ENCODE results near the gene DEUP1.
"Not testable (repeated sequence)": the region's sequence is repeated elsewhere in the genome, so short reads cannot be mapped to it uniquely, and the experiment has no call there.

The DEUP1 gene

GRCh38 chr11:93330446-93330984, at the start of gene DEUP1:
Gene DEUP1, plus strand, starts transcription at chr11:93330742. Its CDS starts 1,518 bp downstream, at chr11:93332260.
- FAIRE-seq (no peak), DNase-seq (ENCODE audit: low spot score) (no peak)

- FAIRE-seq (no peak), DNase-seq (ENCODE audit: low spot score) (no peak)
Observed at GRCh38 chr11:93285430-93285829, 45.1 kb upstream of the DEUP1 start.

- FAIRE-seq: no peak
- peak; percentile 6 for DNase-seq (ENCODE audit: low spot score)
Observed at GRCh38 chr11:93287434-93287833, 43.1 kb upstream of the DEUP1 start.

DNA sequence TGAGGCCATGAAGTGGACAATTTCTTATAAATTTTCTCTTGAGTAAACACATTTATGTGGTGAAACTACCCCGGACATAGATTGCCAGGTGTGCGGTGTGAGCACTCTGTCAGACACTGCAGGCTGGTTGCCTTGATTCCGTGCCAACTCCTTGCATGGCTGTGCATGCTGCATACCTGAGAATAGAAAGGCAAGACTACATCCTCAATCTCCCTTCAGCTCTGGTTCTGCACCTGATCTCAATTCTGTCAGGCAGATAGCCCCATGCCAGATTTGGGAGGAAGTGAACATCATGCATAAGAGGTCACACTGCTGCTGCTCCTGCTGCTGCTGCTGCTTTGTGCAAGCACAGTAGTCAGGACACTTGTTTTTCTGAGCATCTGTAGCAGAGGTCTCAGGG, 42.5 kb upstream of the DEUP1 start:
- FAIRE-seq: no peak
- no peak for DNase-seq (ENCODE audit: low spot score)

GRCh38 chr11:93288767-93289166, 41.8 kb upstream of the DEUP1 start:
- FAIRE-seq (no peak), DNase-seq (ENCODE audit: low spot score) (no peak)

DNA sequence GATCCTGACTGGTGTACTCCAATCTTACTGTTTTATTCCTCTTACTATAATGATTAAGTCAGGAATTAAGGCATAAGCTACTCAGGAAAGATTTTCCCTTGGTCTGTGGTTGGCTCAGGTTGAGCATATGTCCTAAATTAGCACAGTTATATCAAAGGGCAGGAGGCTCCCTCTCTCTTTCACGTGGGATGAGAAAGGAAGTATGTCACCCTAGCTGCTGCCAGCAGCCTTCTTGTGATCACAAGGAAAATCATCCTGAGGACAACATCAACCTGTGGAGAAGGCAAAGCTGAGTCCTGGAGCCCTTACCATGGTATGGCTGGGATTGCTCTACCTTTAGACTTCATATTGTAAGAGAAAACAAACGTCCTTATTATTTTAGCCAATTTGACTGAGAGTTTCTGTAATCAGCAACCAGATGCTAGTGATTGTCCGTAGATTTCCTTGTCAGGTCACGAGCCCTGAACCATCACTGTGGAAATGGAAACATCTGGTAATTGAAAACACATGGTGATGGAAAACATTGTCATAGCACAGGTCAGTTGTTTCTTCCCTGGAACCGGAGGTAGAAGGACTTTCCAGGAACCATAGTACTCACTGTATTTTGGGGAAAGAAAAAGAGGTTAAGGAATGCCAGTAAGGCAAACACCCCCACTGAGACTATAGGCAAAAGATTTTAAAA, 40.6 kb upstream of the DEUP1 start:
- FAIRE-seq (no peak), DNase-seq (ENCODE audit: low spot score) (no peak)

DNA sequence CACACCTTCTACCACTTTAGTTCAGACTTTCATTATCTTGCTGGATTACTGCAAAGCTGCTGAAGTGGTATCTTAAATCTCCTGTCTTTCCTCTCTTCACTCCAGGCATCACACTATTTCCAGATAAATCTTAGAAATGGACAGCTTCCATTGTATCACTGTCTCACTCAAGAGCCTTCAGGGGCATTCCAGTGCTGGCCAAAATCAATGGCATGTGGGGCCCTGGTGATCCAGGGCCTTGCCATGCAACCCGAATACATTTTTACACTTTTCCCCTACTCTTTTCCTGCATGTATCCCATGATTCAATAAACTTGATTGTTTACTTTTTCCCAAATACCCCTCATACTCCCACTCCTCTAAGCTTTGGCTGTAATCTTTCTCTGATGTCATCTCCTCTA, 39.4 kb upstream of the DEUP1 start:
- FAIRE-seq: no peak
- no peak for DNase-seq (ENCODE audit: low spot score)

DNA sequence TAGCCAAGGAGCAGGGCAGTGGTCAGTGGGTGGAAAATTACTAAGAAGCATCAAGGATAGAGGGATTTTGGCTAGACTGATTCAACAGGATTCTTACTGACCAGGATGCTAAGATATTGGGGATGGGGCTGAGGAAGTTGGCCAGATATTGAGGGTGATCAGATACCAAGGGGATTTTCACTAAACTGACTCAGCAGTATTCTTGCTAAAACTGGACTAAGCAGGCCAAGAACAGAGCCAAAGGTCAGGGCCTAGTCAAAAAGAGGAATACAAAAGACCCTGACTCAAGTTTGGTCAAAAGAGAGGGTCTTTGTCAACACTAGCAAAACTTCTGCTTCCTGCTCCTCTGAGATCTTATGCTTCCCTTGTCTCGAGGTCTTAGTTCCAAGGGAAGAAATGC, 38.6 kb upstream of the DEUP1 start:
- FAIRE-seq: no peak

GRCh38 chr11:93295921-93296575, 34.5 kb upstream of the DEUP1 start:
- DNase-seq (ENCODE audit: low spot score) (no peak), FAIRE-seq (no peak)

More for the DNA sequence above, 38.6 kb upstream of the DEUP1 start:
- DNase-seq (ENCODE audit: low spot score): no peak

GRCh38 chr11:93303689-93304088, 26.9 kb upstream of the DEUP1 start:
- FAIRE-seq: no peak
- DNase-seq (ENCODE audit: low spot score): no peak

GRCh38 chr11:93314399-93314798, 16.1 kb upstream of the DEUP1 start:
- FAIRE-seq: not testable (repeated sequence)

GRCh38 chr11:93319224-93319839, 11.2 kb upstream of the DEUP1 start:
- DNase-seq (ENCODE audit: low spot score) (no peak), FAIRE-seq (no peak)

More at GRCh38 chr11:93314399-93314798, 16.1 kb upstream of the DEUP1 start:
- not testable (repeated sequence) for DNase-seq (ENCODE audit: low spot score)

GRCh38 chr11:93320230-93320629, 10.3 kb upstream of the DEUP1 start:
- FAIRE-seq: no peak
- no peak for DNase-seq (ENCODE audit: low spot score)

DNA sequence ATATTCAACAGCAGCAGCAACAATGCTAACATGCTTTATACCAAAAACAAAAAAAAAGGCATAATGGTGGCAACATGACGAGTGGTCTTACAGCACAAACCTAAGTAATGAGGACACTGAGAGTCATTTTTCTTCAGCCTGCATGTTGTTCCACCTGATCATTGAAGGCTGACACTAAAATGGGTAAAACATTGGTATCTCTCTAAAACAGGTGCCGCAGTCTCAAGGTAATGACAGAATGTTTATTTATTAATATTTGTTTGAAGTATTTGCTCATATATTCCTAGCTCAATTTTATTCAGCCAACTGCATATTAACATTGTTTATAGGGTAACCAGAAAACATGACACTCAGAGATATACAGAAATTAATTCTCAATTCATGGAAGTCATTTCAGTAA, 8.3 kb upstream of the DEUP1 start:
- no peak for FAIRE-seq
- no peak for DNase-seq (ENCODE audit: low spot score)

- DNase-seq (ENCODE audit: low spot score): no peak
Observed at GRCh38 chr11:93323747-93324146, 6.8 kb upstream of the DEUP1 start.

DNA sequence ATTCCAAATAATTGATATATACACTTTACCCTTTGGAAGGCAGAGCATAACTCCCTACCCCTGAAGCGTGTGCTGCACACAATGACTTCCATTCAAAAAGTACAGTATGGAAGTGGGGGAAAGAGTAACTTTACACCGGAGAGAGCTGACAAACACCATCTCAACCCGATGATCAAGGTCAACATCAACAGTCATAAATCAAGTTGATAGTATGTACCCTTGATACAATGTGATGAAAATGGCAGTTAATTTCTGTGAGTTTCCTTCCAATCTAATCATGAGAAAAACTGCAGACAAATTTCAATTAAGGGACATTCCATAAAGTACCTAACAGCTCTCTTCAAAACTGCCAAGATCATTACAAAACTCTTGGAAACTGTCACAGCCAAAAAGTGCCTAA, 6.0 kb upstream of the DEUP1 start:
- FAIRE-seq (no peak), DNase-seq (ENCODE audit: low spot score) (no peak)

More at GRCh38 chr11:93323747-93324146, 6.8 kb upstream of the DEUP1 start:
- FAIRE-seq: no peak

DNA sequence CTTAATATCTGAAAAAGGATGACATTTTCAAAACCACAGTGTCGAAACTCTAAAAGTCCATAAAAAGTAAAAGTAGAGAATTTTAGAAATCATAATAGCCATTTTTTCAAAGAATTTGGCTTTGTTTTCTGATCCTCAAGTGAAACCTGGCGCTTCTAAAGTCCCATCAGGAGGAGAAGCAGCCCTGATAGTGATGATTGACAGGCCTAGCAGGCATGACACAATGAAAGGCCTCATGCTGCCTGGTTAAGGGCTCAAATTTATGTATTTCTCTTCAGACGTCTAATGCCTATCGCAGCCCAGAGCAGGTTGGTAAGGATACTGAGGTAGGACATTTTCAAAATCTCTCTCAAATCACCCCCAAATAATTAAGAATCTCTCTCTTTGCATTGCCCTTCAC, 3.9 kb upstream of the DEUP1 start:
- FAIRE-seq: no peak
- no peak for DNase-seq (ENCODE audit: low spot score)

DNA sequence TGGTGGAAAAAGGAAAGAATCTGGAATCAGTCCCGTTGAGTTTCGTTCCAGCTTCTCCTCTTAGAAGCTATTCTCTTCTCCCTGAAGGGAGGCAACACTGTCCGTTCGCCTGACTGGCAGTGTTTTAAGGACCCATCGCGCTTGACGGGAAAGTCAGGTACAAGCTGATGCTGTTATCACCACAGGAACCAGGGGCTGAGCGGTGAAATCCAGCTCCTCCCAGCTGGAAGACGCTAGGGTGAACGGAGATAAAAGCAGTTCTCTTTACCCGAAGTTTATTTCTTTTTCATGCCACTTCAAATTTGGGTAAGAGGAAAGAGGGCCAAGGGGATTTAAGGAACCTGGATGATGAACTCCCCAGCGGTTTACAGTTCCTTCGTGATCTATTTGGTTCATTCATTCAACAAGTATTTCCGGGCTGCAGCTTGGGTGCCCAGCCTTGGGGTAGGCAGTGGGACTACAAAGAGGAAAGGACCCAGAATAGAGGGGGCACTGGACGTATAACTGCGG, 551 bp upstream of the DEUP1 start:
- no peak for FAIRE-seq
- no peak for DNase-seq (ENCODE audit: low spot score)

GRCh38 chr11:93340223-93340622, 9.7 kb downstream of the DEUP1 start:
- DNase-seq (ENCODE audit: low spot score): no peak
- FAIRE-seq: no peak

DNA sequence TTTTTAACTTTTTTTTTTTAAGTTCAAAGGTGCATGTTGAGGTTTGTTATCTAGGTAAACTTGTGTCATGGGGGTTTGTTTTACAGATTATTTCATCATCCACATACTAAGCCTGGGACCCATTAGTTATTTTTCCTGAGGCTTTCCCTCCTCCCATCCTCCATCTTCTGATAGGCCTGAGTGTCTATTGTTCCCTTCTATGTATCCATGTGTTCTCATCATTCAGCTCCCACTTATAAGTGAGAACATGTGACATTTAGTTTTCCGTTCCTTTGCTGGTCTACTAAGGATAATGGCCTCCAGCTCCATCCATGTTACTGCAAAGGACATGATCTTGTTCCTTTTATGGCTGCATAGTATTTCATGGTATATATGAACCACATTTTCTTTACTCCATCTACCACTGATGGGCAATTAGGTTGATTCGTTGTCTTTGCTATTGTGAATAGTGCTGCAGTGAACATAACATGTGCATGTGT, 14.4 kb downstream of the DEUP1 start:
- no peak for DNase-seq (ENCODE audit: low spot score)
- no peak for FAIRE-seq

GRCh38 chr11:93348930-93349329, 18.4 kb downstream of the DEUP1 start:
- DNase-seq (ENCODE audit: low spot score) (no peak), FAIRE-seq (no peak)

- DNase-seq (ENCODE audit: low spot score) (no peak), FAIRE-seq (no peak)
Observed at GRCh38 chr11:93350835-93351234, 20.3 kb downstream of the DEUP1 start.
